ENCODE measurements around the gene KISS1R. TPM values are rescaled to one million over a fixed set of nuclear protein-coding genes. Genes with fewer than 3 reads are reported as not detected.
A peak's percentile ranks its signal among the peaks of the same experiment; 100 is the strongest.

The KISS1R gene
- total and polyA plus RNA-seq, 2 of the 4 experiments (the other 2 are of a cell fraction) = not detected

DNA sequence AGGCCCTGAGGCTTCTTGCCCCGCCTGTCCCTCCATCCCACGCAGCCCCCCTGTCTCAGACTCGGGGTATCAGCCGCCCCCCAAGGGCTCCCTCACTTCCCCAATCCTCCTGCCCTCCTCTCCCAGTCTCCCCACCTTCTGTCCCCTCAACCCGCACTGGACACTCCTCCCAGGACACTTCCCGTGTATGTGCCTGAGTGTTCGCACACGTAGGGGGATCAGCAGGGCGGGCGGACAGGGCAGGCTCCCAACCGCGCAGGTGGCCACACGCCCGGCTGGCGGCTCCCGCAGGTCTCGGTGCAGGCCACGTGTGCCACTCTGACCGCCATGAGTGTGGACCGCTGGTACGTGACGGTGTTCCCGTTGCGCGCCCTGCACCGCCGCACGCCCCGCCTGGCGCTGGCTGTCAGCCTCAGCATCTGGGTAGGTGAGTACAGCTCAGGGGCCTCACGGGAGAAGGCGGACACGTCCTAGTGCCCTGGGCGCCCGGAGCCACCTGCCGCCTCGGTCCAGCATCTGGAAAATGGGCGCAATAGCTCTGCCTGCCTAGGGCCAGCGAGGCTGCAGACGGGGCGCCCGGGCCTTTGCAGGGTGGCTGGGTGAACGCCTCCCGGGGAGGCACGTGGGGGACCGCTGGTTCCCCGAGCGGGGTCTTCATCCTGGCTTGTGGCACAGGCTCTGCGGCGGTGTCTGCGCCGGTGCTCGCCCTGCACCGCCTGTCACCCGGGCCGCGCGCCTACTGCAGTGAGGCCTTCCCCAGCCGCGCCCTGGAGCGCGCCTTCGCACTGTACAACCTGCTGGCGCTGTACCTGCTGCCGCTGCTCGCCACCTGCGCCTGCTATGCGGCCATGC lies 2.3 kb downstream of the KISS1R start:
- in situ Hi-C loops (cut with MboI; ENCODE audit: low sequenced_read_pairs) = loop anchor here (5.0 kb wide), 2 partner anchors 63 to 142 kb away; partner anchors contain the start of gene WDR18
- no peak overlapping the region for H4K8ac ChIP-seq (ENCODE audit: low read depth in 2 of 2, low read length in 2 of 2)
- no peak for ATAC-seq (ENCODE audit: low read depth)

More for the DNA sequence above, 2.3 kb downstream of the KISS1R start:
- POLR2A ChIA-PET (ENCODE audit: unreplicated experiment) = no interaction called here
- intact Hi-C loops (cut with micrococcal nuclease) = loop anchor here (2.0 kb wide), 2 partner anchors 63 to 255 kb away; no protein-coding TSS in a partner anchor
- Histone ChIP-seq H3K36me3 (ENCODE audit: control insufficient read depth, insufficient read depth, low read length) (no peaks in the 10 kb centered on the region), H4K5ac (ENCODE audit: low read depth, low read length) (no peak overlapping the region), H3K9me3 (ENCODE audit: control insufficient read depth, insufficient read depth, low read length) (no peaks in the 10 kb centered on the region), H3K27me3 (ENCODE audit: control insufficient read depth, insufficient read depth, low read length) (peaks cover 38% of the 10 kb centered on the region), H2BK15ac (ENCODE audit: low read depth, low read length) (no peak overlapping the region), H3K4me2 (ENCODE audit: low read depth, low read length) (no peak overlapping the region), H3K18ac (ENCODE audit: low read depth, low read length) (no peak overlapping the region), H3K56ac (ENCODE audit: extremely low read depth, insufficient read depth, low read length) (no peak overlapping the region), H2BK5ac (ENCODE audit: low read depth, low read length, poor library complexity, severe bottlenecking) (no peak overlapping the region), H2BK20ac (ENCODE audit: low read depth, low read length) (no peak overlapping the region), H3K4me3 (ENCODE audit: insufficient read depth, low read depth, low read length) (no peak overlapping the region), H4K91ac (ENCODE audit: insufficient read depth, low read depth, low read length) (no peak overlapping the region), H3K23ac (ENCODE audit: low read depth, low read length) (no peak overlapping the region), H2AK9ac (replicated peaks; ENCODE audit: low read depth, low read length, poor library complexity) (no peak overlapping the region), H3K79me1 (ENCODE audit: low read depth in 1 of 2, low read length in 2 of 2) (0 out of 4 replicates have a peak, but pooled peaks cover 0 to 5% of the 10 kb centered on the region in 2 experiments), H2AFZ (replicated peaks; ENCODE audit: low read length, poor library complexity) (peak overlapping the region; percentile 51), H2BK120ac (ENCODE audit: low read depth, low read length) (no peak overlapping the region), H3K14ac (replicated peaks; ENCODE audit: low read depth, low read length) (no peak overlapping the region), H3K9ac (ENCODE audit: low read depth, low read length) (no peak overlapping the region), H3K27ac (ENCODE audit: insufficient read depth, low read length) (no peak overlapping the region), H2AK5ac (ENCODE audit: low read depth, low read length) (no peak overlapping the region), H3K4me1 (ENCODE audit: control insufficient read depth, insufficient read depth, low read length) (peaks cover 6% of the 10 kb centered on the region), H3K9me1 (ENCODE audit: insufficient read depth, low read length) (no peaks in the 10 kb centered on the region), H4K20me1 (ENCODE audit: insufficient read depth, low read length) (no peaks in the 10 kb centered on the region), H3K4ac (ENCODE audit: low read depth, low read length) (no peak overlapping the region)
- dilution Hi-C loops (cut with HindIII; ENCODE audit: low sequenced_read_pairs, unreplicated experiment) = no loop called here
- CTCF ChIA-PET = no interaction called here
- 6% methylated on average over 44 of the region's 68 CpGs; no CpG with 5 or more reads in 1 of the 2 experiments for WGBS, 2 experiments (ENCODE audit: extremely low coverage in 2 of 2, insufficient read length in 1 of 2)
- no TSS peak for BruUV-seq (replicated peaks)
- DNase-seq = no peak
- TF ChIP-seq, protein P1, sequence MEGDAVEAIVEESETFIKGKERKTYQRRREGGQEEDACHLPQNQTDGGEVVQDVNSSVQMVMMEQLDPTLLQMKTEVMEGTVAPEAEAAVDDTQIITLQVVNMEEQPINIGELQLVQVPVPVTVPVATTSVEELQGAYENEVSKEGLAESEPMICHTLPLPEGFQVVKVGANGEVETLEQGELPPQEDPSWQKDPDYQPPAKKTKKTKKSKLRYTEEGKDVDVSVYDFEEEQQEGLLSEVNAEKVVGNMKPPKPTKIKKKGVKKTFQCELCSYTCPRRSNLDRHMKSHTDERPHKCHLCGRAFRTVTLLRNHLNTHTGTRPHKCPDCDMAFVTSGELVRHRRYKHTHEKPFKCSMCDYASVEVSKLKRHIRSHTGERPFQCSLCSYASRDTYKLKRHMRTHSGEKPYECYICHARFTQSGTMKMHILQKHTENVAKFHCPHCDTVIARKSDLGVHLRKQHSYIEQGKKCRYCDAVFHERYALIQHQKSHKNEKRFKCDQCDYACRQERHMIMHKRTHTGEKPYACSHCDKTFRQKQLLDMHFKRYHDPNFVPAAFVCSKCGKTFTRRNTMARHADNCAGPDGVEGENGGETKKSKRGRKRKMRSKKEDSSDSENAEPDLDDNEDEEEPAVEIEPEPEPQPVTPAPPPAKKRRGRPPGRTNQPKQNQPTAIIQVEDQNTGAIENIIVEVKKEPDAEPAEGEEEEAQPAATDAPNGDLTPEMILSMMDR (conservative IDR thresholded peaks at IDR 0.05; ENCODE audit: low read depth, low read length) = no peak
- no peak for TF ChIP-seq SMC3 (IDR thresholded peaks at IDR 0.05; ENCODE audit: low read depth, low read length)
- TF ChIP-seq MAFK (IDR thresholded peaks at IDR 0.05; ENCODE audit: low read depth, low read length) = no peak
- TF ChIP-seq, protein P2, sequence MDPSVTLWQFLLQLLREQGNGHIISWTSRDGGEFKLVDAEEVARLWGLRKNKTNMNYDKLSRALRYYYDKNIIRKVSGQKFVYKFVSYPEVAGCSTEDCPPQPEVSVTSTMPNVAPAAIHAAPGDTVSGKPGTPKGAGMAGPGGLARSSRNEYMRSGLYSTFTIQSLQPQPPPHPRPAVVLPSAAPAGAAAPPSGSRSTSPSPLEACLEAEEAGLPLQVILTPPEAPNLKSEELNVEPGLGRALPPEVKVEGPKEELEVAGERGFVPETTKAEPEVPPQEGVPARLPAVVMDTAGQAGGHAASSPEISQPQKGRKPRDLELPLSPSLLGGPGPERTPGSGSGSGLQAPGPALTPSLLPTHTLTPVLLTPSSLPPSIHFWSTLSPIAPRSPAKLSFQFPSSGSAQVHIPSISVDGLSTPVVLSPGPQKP (IDR thresholded peaks at IDR 0.05; ENCODE audit: borderline replicate concordance, low read depth, low read length) = no peak

All from IMR-90 (cell line).